Measurements from ENCODE around the gene HYAL2.

DNA sequence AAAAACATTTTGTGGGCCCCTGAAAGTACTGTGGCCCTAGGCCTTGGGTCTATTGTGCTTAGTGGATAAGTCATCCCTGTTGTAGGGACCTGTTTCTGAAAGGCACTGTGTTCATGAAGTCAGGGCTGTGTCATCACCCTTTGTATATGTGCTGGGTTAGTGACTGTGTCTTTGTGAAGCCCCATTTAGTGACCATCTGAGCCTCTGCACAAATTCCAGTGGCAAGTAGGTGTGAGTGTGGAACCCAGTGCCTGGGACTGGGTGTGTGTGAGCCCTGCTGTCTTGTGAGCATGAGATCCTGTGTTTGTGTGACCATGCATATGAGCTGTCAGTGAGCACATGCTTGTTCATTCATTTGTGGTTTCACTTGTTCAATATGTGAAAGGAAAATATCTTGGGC, 17.9 kb downstream of the HYAL2 start:
- TF ChIP-seq ZNF274 (IDR thresholded peaks at IDR 0.05; ENCODE audit: low read depth, low read length) = no peak
- TF ChIP-seq YY1 (IDR thresholded peaks at IDR 0.05; ENCODE audit: insufficient read depth, insufficient read length) = no peak
